IMR-90 (cell line): Measurements from ENCODE around the gene ZNF322. TPM values are rescaled to one million over a fixed set of nuclear protein-coding genes. Genes with fewer than 3 reads are reported as not detected.

ENCODE experiments used
- ATAC-seq: fragments of 200-7000 bp; cut with Tn5 transposase; 2 replicates; pipeline ENCODE4 v1.9.1; 2020; ENCODE audit warnings: low read depth, mild to moderate bottlenecking, moderate library complexity
- BruUV-seq: library from RNA; stranded (reverse); fragments of 400-500 nt; replicated peaks from 2 replicates; lab custom pipeline; 2021; lab: Mats Ljungman, UMichigan
- CTCF ChIA-PET: fragments of 300-600 bp; formaldehyde crosslinking; extraction: SDS; loops from one replicate; lab custom pipeline; 2021; ENCODE audit warnings: antibody characterized with exemption; lab: Yijun Ruan, JAX
- POLR2A ChIA-PET: fragments of 300-600 bp; sonication (Branson Sonifier 250); formaldehyde crosslinking; loops from one replicate; lab custom pipeline; 2022; ENCODE audit warnings: antibody characterized with exemption; ENCODE audit not compliant: unreplicated experiment; lab: Charles Lee
- DNase-seq: peaks from one replicate; pipeline ENCODE4 v3.0.0; 2013
- H2AFZ ChIP-seq: replicated peaks from 2 replicates; pipeline ENCODE3; 2013; ENCODE audit warnings: low read length, mild to moderate bottlenecking; ENCODE audit not compliant: poor library complexity
- H2AK5ac ChIP-seq: 2 replicates; pipeline ENCODE4 v1.6.1; 2013; ENCODE audit warnings: low read depth, low read length, inconsistent platforms
- H2AK9ac ChIP-seq: replicated peaks from 2 replicates; pipeline ENCODE3; 2013; ENCODE audit warnings: mild to moderate bottlenecking, low read depth, low read length, moderate library complexity; ENCODE audit not compliant: poor library complexity
- H2BK120ac ChIP-seq: 2 replicates; pipeline ENCODE4 v1.6.1; 2013; ENCODE audit warnings: low read depth, low read length, inconsistent platforms
- H2BK15ac ChIP-seq: 3 replicates; pipeline ENCODE4 v1.6.1; 2013; ENCODE audit warnings: low read depth, low read length, inconsistent platforms
- H2BK20ac ChIP-seq: 2 replicates; pipeline ENCODE4 v1.6.1; 2013; ENCODE audit warnings: low read depth, mild to moderate bottlenecking, inconsistent platforms, low read length, moderate library complexity
- H2BK5ac ChIP-seq: 2 replicates; pipeline ENCODE4 v1.6.1; 2013; ENCODE audit warnings: mild to moderate bottlenecking, low read depth, low read length, inconsistent platforms; ENCODE audit not compliant: poor library complexity, severe bottlenecking
- H3K14ac ChIP-seq: replicated peaks from 2 replicates; pipeline ENCODE4 v1.6.1; 2013; ENCODE audit warnings: low read depth, low read length, inconsistent platforms
- H3K18ac ChIP-seq: 2 replicates; pipeline ENCODE4 v1.6.1; 2013; ENCODE audit warnings: low read depth, low read length, control low read depth
- H3K23ac ChIP-seq: 2 replicates; pipeline ENCODE4 v1.6.1; 2013; ENCODE audit warnings: low read depth, low read length, inconsistent platforms
- H3K27ac ChIP-seq: 2 replicates; pipeline ENCODE4 v1.5.1; 2013; ENCODE audit warnings: mild to moderate bottlenecking, control low read depth, low read length; ENCODE audit not compliant: insufficient read depth
- H3K27me3 ChIP-seq: 2 replicates; pipeline ENCODE4 v1.6.1; 2013; ENCODE audit warnings: low read length; ENCODE audit not compliant: control insufficient read depth, insufficient read depth
- H3K36me3 ChIP-seq: 2 replicates; pipeline ENCODE4 v1.6.1; 2013; ENCODE audit warnings: low read length, mixed read lengths; ENCODE audit not compliant: control insufficient read depth, insufficient read depth
- H3K4ac ChIP-seq: 2 replicates; pipeline ENCODE4 v1.6.1; 2013; ENCODE audit warnings: low read depth, low read length, inconsistent platforms
- H3K4me1 ChIP-seq: 2 replicates; pipeline ENCODE4 v1.6.1; 2013; ENCODE audit warnings: low read length, mixed read lengths; ENCODE audit not compliant: control insufficient read depth, insufficient read depth
- H3K4me2 ChIP-seq: 2 replicates; pipeline ENCODE4 v1.6.1; 2013; ENCODE audit warnings: low read depth, mild to moderate bottlenecking, control low read depth, low read length, moderate library complexity
- H3K4me3 ChIP-seq: 2 replicates; pipeline ENCODE4 v1.5.1; 2013; ENCODE audit warnings: low read depth, mild to moderate bottlenecking, control low read depth, low read length, moderate library complexity; ENCODE audit not compliant: insufficient read depth
- H3K56ac ChIP-seq: 2 replicates; pipeline ENCODE4 v1.6.1; 2013; ENCODE audit warnings: low read length, inconsistent platforms; ENCODE audit not compliant: insufficient read depth; ENCODE audit errors: extremely low read depth
- H3K79me1 ChIP-seq, 2 experiments: 2 replicates each; pipeline ENCODE4 v1.6.1; 2013; ENCODE audit warnings: low read length in 2 of 2, inconsistent platforms in 1 of 2, low read depth in 1 of 2
- H3K9ac ChIP-seq: 2 replicates; pipeline ENCODE4 v1.6.1; 2013; ENCODE audit warnings: low read depth, low read length, control low read depth
- H3K9me1 ChIP-seq: 2 replicates; pipeline ENCODE4 v1.6.1; 2013; ENCODE audit warnings: low read length, inconsistent platforms; ENCODE audit not compliant: insufficient read depth
- H3K9me3 ChIP-seq: 2 replicates; pipeline ENCODE4 v1.6.1; 2013; ENCODE audit warnings: low read length; ENCODE audit not compliant: control insufficient read depth, insufficient read depth
- H4K20me1 ChIP-seq: 2 replicates; pipeline ENCODE4 v1.6.1; 2013; ENCODE audit warnings: low read length, inconsistent platforms; ENCODE audit not compliant: insufficient read depth
- H4K5ac ChIP-seq: 2 replicates; pipeline ENCODE4 v1.6.1; 2013; ENCODE audit warnings: mild to moderate bottlenecking, low read depth, low read length, control low read depth
- H4K8ac ChIP-seq, 2 experiments: 2 replicates each; pipeline ENCODE4 v1.6.1; 2013; ENCODE audit warnings: low read depth in 2 of 2, low read length in 2 of 2, control low read depth in 1 of 2, inconsistent platforms in 1 of 2
- H4K91ac ChIP-seq: 2 replicates; pipeline ENCODE4 v1.6.1; 2013; ENCODE audit warnings: low read depth, low read length, inconsistent platforms; ENCODE audit not compliant: insufficient read depth
- BHLHE40 ChIP-seq: fragments of 150-350 bp; IDR thresholded peaks from 2 replicates; pipeline ENCODE4 v1.6.1; 2016; ENCODE audit warnings: mild to moderate bottlenecking, low read depth, low read length
- CEBPB ChIP-seq: IDR thresholded peaks from 2 replicates; pipeline ENCODE4 v1.6.1; 2012; ENCODE audit warnings: low read depth, low read length, improper control_type of control experiment
- CTCF ChIP-seq: conservative IDR thresholded peaks from 2 replicates; pipeline ENCODE4 v1.5.1; 2012; ENCODE audit warnings: mild to moderate bottlenecking, low read depth, low read length, improper control_type of control experiment
- MAFK ChIP-seq: IDR thresholded peaks from 2 replicates; pipeline ENCODE4 v1.6.1; 2012; ENCODE audit warnings: low read depth, low read length, improper control_type of control experiment
- MAZ ChIP-seq: IDR thresholded peaks from 2 replicates; pipeline ENCODE4 v1.6.1; 2012; ENCODE audit warnings: low read depth, mild to moderate bottlenecking, low read length, improper control_type of control experiment, moderate library complexity, borderline replicate concordance
- MXI1 ChIP-seq: IDR thresholded peaks from 2 replicates; pipeline ENCODE4 v1.6.1; 2012; ENCODE audit warnings: low read depth, mild to moderate bottlenecking, low read length, moderate library complexity, borderline replicate concordance
- NFE2L2 ChIP-seq: fragments of 150-350 bp; IDR thresholded peaks from 2 replicates; pipeline ENCODE4 v1.6.1; 2016; ENCODE audit warnings: low read depth, mild to moderate bottlenecking, low read length
- POLR2A ChIP-seq: IDR thresholded peaks from 2 replicates; pipeline ENCODE4 v1.6.1; 2012; ENCODE audit warnings: mild to moderate bottlenecking, low read depth, low read length
- RAD21 ChIP-seq: IDR thresholded peaks from 2 replicates; pipeline ENCODE4 v1.6.1; 2012; ENCODE audit warnings: low read length, improper control_type of control experiment
- RCOR1 ChIP-seq: IDR thresholded peaks from 2 replicates; pipeline ENCODE4 v1.6.1; 2012; ENCODE audit warnings: mild to moderate bottlenecking, low read length, improper control_type of control experiment; ENCODE audit not compliant: insufficient replicate concordance
- RFX5 ChIP-seq: IDR thresholded peaks from 2 replicates; pipeline ENCODE4 v1.8.0; 2012; ENCODE audit warnings: low read depth, mild to moderate bottlenecking, low read length, moderate library complexity
- SMC3 ChIP-seq: fragments of 150-350 bp; IDR thresholded peaks from 2 replicates; pipeline ENCODE4 v1.6.1; 2016; ENCODE audit warnings: low read depth, mild to moderate bottlenecking, antibody characterized with exemption, low read length, moderate library complexity
- WGBS, 2 experiments: methylation state at CpG; one replicate each; pipeline versions ENCODE4 v1.1.5 to v1.1.7; 2013; ENCODE audit warnings: missing lambda C conversion rate in 2 of 2; ENCODE audit not compliant: insufficient read length in 1 of 2; ENCODE audit errors: extremely low coverage in 2 of 2; 5-methylcytosine and 5-hydroxymethylcytosine counted together
- dilution Hi-C: fragments of 300-500 bp; cut with HindIII; formaldehyde crosslinking; loops from one replicate; pipeline ENCODE4 v1.14.3; 2018; ENCODE audit warnings: low sequenced_read_pairs; ENCODE audit not compliant: unreplicated experiment
- in situ Hi-C: fragments of 300-500 bp; cut with MboI; formaldehyde crosslinking; loops from 3 replicates; pipeline ENCODE4 v1.14.3; 2019; ENCODE audit warnings: low sequenced_read_pairs, inconsistent platforms, mixed read lengths
- intact Hi-C: fragments of 100-400 bp; cut with micrococcal nuclease; formaldehyde crosslinking; loops from 2 replicates; pipeline ENCODE4 v1.10.0; 2022
- polyA plus RNA-seq, 3 experiments: library from polyadenylated mRNA; depleted of rRNA; stranded (reverse); fragments of >200 nt; gene quantifications; 2 replicates each; pipeline ENCODE4 v1.2.3, GENCODE V29; 2012; ENCODE audit warnings: low replicate concordance in 1 of 3
- total RNA-seq: library from RNA; depleted of rRNA; stranded (reverse); fragments of >200 nt; gene quantifications from 2 replicates; pipeline ENCODE4 v1.2.3, GENCODE V29; 2012
- TF ChIP-seq, protein P1 (sequence below): fragments of 150-350 bp; IDR thresholded peaks from 2 replicates; pipeline ENCODE4 v1.6.1; 2017; ENCODE audit warnings: mild to moderate bottlenecking, antibody characterized with exemption, low read length, low read depth
- TF ChIP-seq, protein P2 (sequence below): fragments of 150-350 bp; IDR thresholded peaks from 2 replicates; pipeline ENCODE4 v1.6.1; 2016; ENCODE audit warnings: low read depth, mild to moderate bottlenecking, low read length, moderate library complexity, borderline replicate concordance

Gene ZNF322
- total and polyA plus RNA-seq, 2 of the 4 experiments (the other 2 are of a cell fraction), result 5.3 to 23.3 TPM

GRCh38 chr6:26607434-26608230 is 51.9 kb downstream of the ZNF322 start:
- in situ Hi-C loops, result loop anchor here (5.0 kb wide), 1 partner anchor 475 kb away; no protein-coding TSS in a partner anchor
- Histone ChIP-seq H3K4me2 (peak overlapping the region; percentile 97), H2BK120ac (no peak overlapping the region), H4K91ac (no peak overlapping the region), H2AK5ac (no peak overlapping the region), H3K18ac (no peak overlapping the region), H3K27ac (no peak overlapping the region), H3K79me1 (no peaks in the 10 kb centered on the region), H2BK20ac (no peak overlapping the region), H3K9ac (peak overlapping the region; percentile 81), H3K36me3 (no peaks in the 10 kb centered on the region), H2BK5ac (no peak overlapping the region), H2AK9ac (no peak overlapping the region), H3K56ac (no peak overlapping the region), H4K5ac (no peak overlapping the region), H3K23ac (no peak overlapping the region), H3K27me3 (peaks cover 17% of the 10 kb centered on the region), H3K9me3 (no peaks in the 10 kb centered on the region), H3K4ac (no peak overlapping the region), H3K9me1 (no peaks in the 10 kb centered on the region), H4K8ac (no peak overlapping the region), H2AFZ (peak overlapping the region; percentile 82), H3K4me1 (no peaks in the 10 kb centered on the region), H4K20me1 (no peaks in the 10 kb centered on the region), H3K14ac (no peak overlapping the region), H3K4me3 (peak overlapping the region; percentile 44), H2BK15ac (no peak overlapping the region)
- whole genome bisulfite sequencing, 2 experiments, result 33% methylated on average over 1 of the region's 7 CpGs; no CpG with 5 or more reads in 1 of the 2 experiments
- intact Hi-C loops, result loop anchor here (1.0 to 2.0 kb wide), 2 partner anchors 472 to 551 kb away; no protein-coding TSS in a partner anchor
- ChIA-PET CTCF (interaction anchor here (1.0 kb wide), 1 partner anchor 463 kb away, joined by 3 read pairs; no protein-coding TSS in a partner anchor), POLR2A (no interaction called here)
- dilution Hi-C loops, result no loop called here
- peak; percentile 99 for ATAC-seq
- BruUV-seq, result no TSS peak
- DNase-seq, result peak; percentile 58
- TF ChIP-seq MAFK (no peak), RCOR1 (no peak), POLR2A (no peak), CTCF (peak; percentile 85), BHLHE40 (no peak), MXI1 (no peak), NFE2L2 (no peak), RAD21 (peak; percentile 83), CEBPB (no peak), MAZ (no peak), RFX5 (no peak), SMC3 (peak; percentile 70)
- TF ChIP-seq, protein P1, sequence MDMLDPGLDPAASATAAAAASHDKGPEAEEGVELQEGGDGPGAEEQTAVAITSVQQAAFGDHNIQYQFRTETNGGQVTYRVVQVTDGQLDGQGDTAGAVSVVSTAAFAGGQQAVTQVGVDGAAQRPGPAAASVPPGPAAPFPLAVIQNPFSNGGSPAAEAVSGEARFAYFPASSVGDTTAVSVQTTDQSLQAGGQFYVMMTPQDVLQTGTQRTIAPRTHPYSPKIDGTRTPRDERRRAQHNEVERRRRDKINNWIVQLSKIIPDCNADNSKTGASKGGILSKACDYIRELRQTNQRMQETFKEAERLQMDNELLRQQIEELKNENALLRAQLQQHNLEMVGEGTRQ, result no peak
- TF ChIP-seq, protein P2, sequence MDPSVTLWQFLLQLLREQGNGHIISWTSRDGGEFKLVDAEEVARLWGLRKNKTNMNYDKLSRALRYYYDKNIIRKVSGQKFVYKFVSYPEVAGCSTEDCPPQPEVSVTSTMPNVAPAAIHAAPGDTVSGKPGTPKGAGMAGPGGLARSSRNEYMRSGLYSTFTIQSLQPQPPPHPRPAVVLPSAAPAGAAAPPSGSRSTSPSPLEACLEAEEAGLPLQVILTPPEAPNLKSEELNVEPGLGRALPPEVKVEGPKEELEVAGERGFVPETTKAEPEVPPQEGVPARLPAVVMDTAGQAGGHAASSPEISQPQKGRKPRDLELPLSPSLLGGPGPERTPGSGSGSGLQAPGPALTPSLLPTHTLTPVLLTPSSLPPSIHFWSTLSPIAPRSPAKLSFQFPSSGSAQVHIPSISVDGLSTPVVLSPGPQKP, result no peak
